HG03565 (cell line): ENCODE results near the gene RTP4.
A peak's percentile ranks its signal among the peaks of the same experiment; 100 is the strongest.

Source experiments
- ATAC-seq: cut with Tn5 transposase; IDR thresholded peaks from one replicate; pipeline ENCODE4 v1.9.1; 2021; ENCODE audit warnings: mild to moderate bottlenecking, moderate library complexity; ENCODE audit not compliant: unreplicated experiment

The RTP4 gene

GRCh38 chr3:187368251-187369088, at the start of gene RTP4:
TSS of gene RTP4 (plus strand) at chr3:187368385. CDS start at chr3:187368442, 57 bp downstream.
- peak; percentile 93 for ATAC-seq

GRCh38 chr3:187318819-187319616, 49.2 kb upstream of the RTP4 start:
- no peak for ATAC-seq

- ATAC-seq, result peak; percentile 70
Measured at GRCh38 chr3:187319699-187320302, 48.4 kb upstream of the RTP4 start.

GRCh38 chr3:187321766-187322165, 46.4 kb upstream of the RTP4 start:
- ATAC-seq, result no peak

- ATAC-seq, result no peak
Measured at GRCh38 chr3:187322291-187322690, 45.9 kb upstream of the RTP4 start.

GRCh38 chr3:187323091-187323490, 45.1 kb upstream of the RTP4 start:
- ATAC-seq, result no peak

- no peak for ATAC-seq
Measured at GRCh38 chr3:187325632-187326031, 42.6 kb upstream of the RTP4 start.

GRCh38 chr3:187327845-187328244, 40.3 kb upstream of the RTP4 start:
- no peak for ATAC-seq

GRCh38 chr3:187328691-187329090, 39.5 kb upstream of the RTP4 start:
- no peak for ATAC-seq

GRCh38 chr3:187334904-187335303, 33.3 kb upstream of the RTP4 start:
- ATAC-seq, result no peak

- ATAC-seq, result no peak
Measured at GRCh38 chr3:187336322-187336721, 31.9 kb upstream of the RTP4 start.

GRCh38 chr3:187340578-187340977, 27.6 kb upstream of the RTP4 start:
- no peak for ATAC-seq

GRCh38 chr3:187342255-187342654, 25.9 kb upstream of the RTP4 start:
- ATAC-seq, result no peak

- no peak for ATAC-seq
Measured at GRCh38 chr3:187343670-187344069, 24.5 kb upstream of the RTP4 start.

GRCh38 chr3:187352581-187353575, 15.3 kb upstream of the RTP4 start:
- no peak for ATAC-seq

GRCh38 chr3:187358068-187358467, 10.1 kb upstream of the RTP4 start:
- no peak for ATAC-seq

GRCh38 chr3:187359798-187360486, 8.2 kb upstream of the RTP4 start:
- no peak for ATAC-seq

- no peak for ATAC-seq
Measured at GRCh38 chr3:187360596-187360995, 7.6 kb upstream of the RTP4 start.

GRCh38 chr3:187361835-187362234, 6.3 kb upstream of the RTP4 start:
- ATAC-seq, result no peak
